ENCODE measurements around the gene INTS4. TPM values are rescaled to one million over a fixed set of nuclear protein-coding genes. Genes with fewer than 3 reads are reported as not detected.
"Not testable (repeated sequence)": the region's sequence is repeated elsewhere in the genome, so short reads cannot be mapped to it uniquely, and the experiment has no call there.

INTS4 gene
- total RNA-seq, 4 donors from 2014 or later: 32.2 to 49.2 (median 40.0) TPM

DNA sequence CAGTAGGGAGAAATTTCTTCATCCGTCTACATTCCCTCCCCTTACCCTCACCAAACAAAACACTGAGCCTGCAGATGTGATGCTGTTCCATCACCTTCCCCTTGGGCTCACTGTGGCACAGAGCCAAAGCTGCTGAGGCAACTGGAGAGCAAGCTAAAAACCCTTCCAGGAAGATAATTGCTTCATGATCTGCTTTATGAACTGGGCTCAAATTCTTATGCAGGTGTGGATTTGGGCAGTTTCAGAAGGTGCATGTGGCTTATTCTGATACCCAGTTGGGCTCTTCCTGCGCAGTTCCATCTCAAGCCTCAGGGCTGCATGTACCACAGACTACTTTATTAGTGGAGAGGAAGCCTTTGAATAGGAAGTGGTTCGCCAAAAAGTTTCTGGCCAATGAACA is 115.2 kb downstream of the INTS4 start:
- H3K4me3 ChIP-seq: no peak overlapping the region
- WGBS, 2 donors: 72 to 76% methylated on average over 3 of the region's 3 CpGs
- no peak overlapping the region for H3K27ac ChIP-seq
- peak; percentile 69 to 79 for DNase-seq (ENCODE audit: low spot score in 2 of 2)
- no peaks in the 10 kb centered on the region for H3K27me3 ChIP-seq
- peaks cover 0 to 97% (median 0%) of the 10 kb centered on the region in 3 donors for H3K36me3 ChIP-seq
- H3K4me1 ChIP-seq: peaks cover 0 to 13% (median 0%) of the 10 kb centered on the region in 4 donors
- no peaks in the 10 kb centered on the region for H3K9me3 ChIP-seq
- TF ChIP-seq EP300 (IDR thresholded peaks at IDR 0.05) (no peak), POLR2A (IDR thresholded peaks at IDR 0.05) (no peak), CTCF (IDR thresholded peaks at IDR 0.05) (peak in 1 of 5 experiments; percentile 20)

GRCh38 chr11:77878247-77878646 is 116.2 kb downstream of the INTS4 start:
- not testable (repeated sequence) for H3K4me3 ChIP-seq; DNase-seq (ENCODE audit: low spot score in 2 of 2); H3K9me3 ChIP-seq; H3K27me3 ChIP-seq; H3K27ac ChIP-seq
- Histone ChIP-seq H3K4me1 (peaks cover 0 to 13% (median 0%) of the 10 kb centered on the region in 4 donors), H3K36me3 (peaks cover 0 to 96% (median 0%) of the 10 kb centered on the region in 3 donors)
- 75 to 77% methylated on average over 4 of the region's 4 CpGs for WGBS, 2 donors

DNA sequence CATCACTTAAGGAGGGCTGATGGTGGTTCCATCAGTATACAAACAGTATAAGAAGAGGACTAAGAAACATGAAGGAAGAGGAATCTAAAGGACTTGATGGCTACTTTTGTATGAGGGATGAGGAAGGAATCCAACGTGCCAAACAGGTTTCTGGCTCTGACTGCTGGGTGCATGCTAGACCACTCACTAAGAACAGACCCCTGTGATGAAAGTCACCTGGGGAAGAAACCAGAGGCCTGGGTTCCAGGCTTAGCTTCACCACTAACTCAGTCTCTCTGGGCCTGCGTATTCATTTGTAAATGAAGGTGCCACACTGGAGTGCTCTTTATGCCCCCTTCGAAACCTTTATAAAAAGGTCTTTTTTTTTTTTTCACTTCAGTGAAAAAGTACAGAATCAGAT is 118.4 kb downstream of the INTS4 start:
- Histone ChIP-seq H3K27me3 (no peaks in the 10 kb centered on the region), H3K36me3 (peaks cover 0 to 98% (median 0%) of the 10 kb centered on the region in 3 donors), H3K9me3 (no peaks in the 10 kb centered on the region), H3K4me1 (peaks cover 0 to 11% (median 0%) of the 10 kb centered on the region in 4 donors), H3K4me3 (no peak overlapping the region), H3K27ac (no peak overlapping the region)
- 74 to 79% methylated on average over 3 of the region's 3 CpGs for WGBS, 2 donors
- TF ChIP-seq CTCF (IDR thresholded peaks at IDR 0.05) (no peak), EP300 (IDR thresholded peaks at IDR 0.05) (no peak), POLR2A (IDR thresholded peaks at IDR 0.05) (no peak)
- no peak for DNase-seq (ENCODE audit: low spot score in 2 of 2)

DNA sequence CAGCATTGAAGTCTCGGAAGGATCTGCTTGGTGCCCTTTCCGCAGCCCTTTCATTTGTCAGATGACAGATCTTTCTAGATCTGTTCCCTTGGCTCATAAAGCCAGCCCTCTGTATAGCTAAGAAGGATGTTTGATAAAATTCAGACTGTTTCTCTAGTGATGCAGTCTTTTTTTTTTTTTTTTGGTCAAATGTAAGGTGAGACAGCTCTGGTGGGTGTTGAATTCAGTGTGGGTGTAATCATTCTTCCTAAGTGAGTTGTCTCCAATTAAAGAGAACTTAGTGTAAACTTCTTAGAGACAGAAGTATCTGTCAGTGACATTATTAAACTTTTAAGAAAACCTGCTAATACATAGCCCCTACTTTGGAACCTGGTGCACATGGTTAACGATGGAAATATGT is 120.3 kb downstream of the INTS4 start:
- H3K4me1 ChIP-seq: peaks cover 0 to 7% (median 0%) of the 10 kb centered on the region in 4 donors
- WGBS, 2 donors: 86 to 99% methylated on average over 3 of the region's 3 CpGs
- H3K27ac ChIP-seq: no peak overlapping the region
- peaks cover 0 to 94% (median 6%) of the 10 kb centered on the region in 3 donors for H3K36me3 ChIP-seq
- H3K4me3 ChIP-seq: no peak overlapping the region
- no peak for DNase-seq (ENCODE audit: low spot score in 2 of 2)
- H3K9me3 ChIP-seq: no peaks in the 10 kb centered on the region
- H3K27me3 ChIP-seq: no peaks in the 10 kb centered on the region
- no peak for TF ChIP-seq POLR2A (IDR thresholded peaks at IDR 0.05)
- no peak for TF ChIP-seq EP300 (IDR thresholded peaks at IDR 0.05)
- TF ChIP-seq CTCF (IDR thresholded peaks at IDR 0.05): no peak

- H3K9me3 ChIP-seq: no peaks in the 10 kb centered on the region
- no peak overlapping the region for H3K27ac ChIP-seq
- DNase-seq (ENCODE audit: low spot score in 2 of 2): no peak
- H3K4me3 ChIP-seq: no peak overlapping the region
- TF ChIP-seq EP300 (IDR thresholded peaks at IDR 0.05): no peak
- TF ChIP-seq POLR2A (IDR thresholded peaks at IDR 0.05): no peak
- no peak for TF ChIP-seq CTCF (IDR thresholded peaks at IDR 0.05)
- 60 to 63% methylated on average over 1 of the region's 1 CpG for WGBS, 2 donors
- H3K36me3 ChIP-seq: peaks cover 0 to 94% (median 6%) of the 10 kb centered on the region in 3 donors
- H3K4me1 ChIP-seq: peaks cover 0 to under 1% (median 0%) of the 10 kb centered on the region in 4 donors
- H3K27me3 ChIP-seq: no peaks in the 10 kb centered on the region
Observed at GRCh38 chr11:77873345-77873744, 121.1 kb downstream of the INTS4 start.

DNA sequence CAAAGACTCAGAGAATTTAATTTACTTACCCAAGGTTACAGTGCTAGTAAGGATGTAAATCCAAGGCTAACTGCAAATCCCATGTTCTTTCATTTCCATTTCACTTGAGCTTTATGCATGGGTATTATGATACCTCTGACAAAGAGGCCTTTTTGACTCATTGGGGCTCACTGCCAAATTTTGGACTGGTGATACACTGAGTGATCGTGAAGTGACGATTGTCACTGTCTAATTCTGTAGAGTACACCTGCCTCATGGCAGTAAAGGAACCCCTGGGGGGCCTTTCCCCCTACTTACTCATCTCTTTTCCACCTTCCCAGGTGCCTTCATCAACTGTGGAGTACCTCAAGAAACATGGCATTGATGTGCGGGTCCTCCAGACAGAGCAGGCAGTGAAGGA is 122.6 kb downstream of the INTS4 start:
- Histone ChIP-seq H3K4me3 (no peak overlapping the region), H3K9me3 (no peaks in the 10 kb centered on the region), H3K4me1 (no peaks in the 10 kb centered on the region), H3K36me3 (peaks cover 0 to 90% (median 6%) of the 10 kb centered on the region in 3 donors), H3K27ac (no peak overlapping the region), H3K27me3 (no peaks in the 10 kb centered on the region)
- WGBS, 2 donors: 77 to 89% methylated on average over 3 of the region's 3 CpGs
- DNase-seq (ENCODE audit: low spot score in 2 of 2): no peak
- TF ChIP-seq EP300 (IDR thresholded peaks at IDR 0.05): no peak
- no peak for TF ChIP-seq POLR2A (IDR thresholded peaks at IDR 0.05)
- no peak for TF ChIP-seq CTCF (IDR thresholded peaks at IDR 0.05)
